ENCODE results near the gene FMN2. TPM values are rescaled to one million over a fixed set of nuclear protein-coding genes. Genes with fewer than 3 reads are reported as not detected.
"Not testable (repeated sequence)": the region's sequence is repeated elsewhere in the genome, so short reads cannot be mapped to it uniquely, and the experiment has no call there.

The FMN2 gene
- total RNA-seq, 4 donors from 2014 or later, result 0.46 to 1.4 (median 0.49) TPM; not detected in 1

GRCh38 chr1:240173836-240174235, 82.2 kb downstream of the FMN2 start:
- intact Hi-C loops (cut with DNase I; ENCODE audit: low total_unique reads), result no loop called here
- WGBS, 2 donors, result 58 to 76% methylated on average over 1 of the region's 1 CpG
- TF ChIP-seq CTCF (IDR thresholded peaks at IDR 0.05), result no peak
- TF ChIP-seq POLR2A (IDR thresholded peaks at IDR 0.05), result no peak
- no peak overlapping the region for H3K4me3 ChIP-seq (ENCODE audit: low read depth, poor library complexity, severe bottlenecking)
- DNase-seq (ENCODE audit: low spot score in 2 of 2), result no peak

GRCh38 chr1:240174734-240175133, 83.1 kb downstream of the FMN2 start:
- intact Hi-C loops (cut with DNase I; ENCODE audit: low total_unique reads), result no loop called here
- WGBS, 2 donors, result 75 to 80% methylated on average over 4 of the region's 4 CpGs
- DNase-seq (ENCODE audit: low spot score in 2 of 2), result no peak
- H3K4me3 ChIP-seq (ENCODE audit: low read depth, poor library complexity, severe bottlenecking), result no peak overlapping the region
- TF ChIP-seq CTCF (IDR thresholded peaks at IDR 0.05), result no peak
- TF ChIP-seq POLR2A (IDR thresholded peaks at IDR 0.05), result no peak

GRCh38 chr1:240178366-240178765, 86.7 kb downstream of the FMN2 start:
- no peak for DNase-seq (ENCODE audit: low spot score in 2 of 2)
- no peak overlapping the region for H3K4me3 ChIP-seq (ENCODE audit: low read depth, poor library complexity, severe bottlenecking)
- intact Hi-C loops (cut with DNase I; ENCODE audit: low total_unique reads), result no loop called here
- WGBS, 2 donors, result 71% methylated on average over 5 of the region's 5 CpGs
- TF ChIP-seq CTCF (IDR thresholded peaks at IDR 0.05), result no peak
- no peak for TF ChIP-seq POLR2A (IDR thresholded peaks at IDR 0.05)

GRCh38 chr1:240184682-240185081, 93.0 kb downstream of the FMN2 start:
- 83 to 84% methylated on average over 5 of the region's 5 CpGs for WGBS, 2 donors
- DNase-seq (ENCODE audit: low spot score in 2 of 2); intact Hi-C loops (cut with DNase I; ENCODE audit: low total_unique reads); H3K4me3 ChIP-seq (ENCODE audit: low read depth, poor library complexity, severe bottlenecking): not testable (repeated sequence)

DNA sequence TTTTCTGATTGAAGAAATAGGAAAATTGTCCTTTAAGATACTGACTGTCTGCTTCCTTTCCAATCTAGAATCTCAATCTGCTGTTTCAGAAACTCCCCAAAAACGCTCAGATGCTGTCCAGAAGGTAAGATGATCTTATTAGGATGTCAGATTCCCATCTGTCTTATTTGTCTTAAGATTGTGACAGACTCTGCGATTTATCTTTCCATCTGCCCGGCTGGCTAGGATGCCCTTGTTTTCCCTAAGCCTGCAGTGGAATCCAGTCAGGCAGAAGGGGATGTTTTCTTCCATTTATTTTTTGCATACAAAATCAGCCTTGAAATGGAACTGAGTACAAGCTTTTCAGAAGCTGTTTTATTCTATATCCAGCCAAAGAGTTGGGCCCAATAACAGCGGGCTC, 96.5 kb downstream of the FMN2 start:
- DNase-seq (ENCODE audit: low spot score in 2 of 2), result no peak
- TF ChIP-seq CTCF (IDR thresholded peaks at IDR 0.05) (no peak), POLR2A (IDR thresholded peaks at IDR 0.05) (no peak)
- no peak overlapping the region for H3K4me3 ChIP-seq (ENCODE audit: low read depth, poor library complexity, severe bottlenecking)
- WGBS, 2 donors, result 61 to 73% methylated on average over 4 of the region's 4 CpGs
- intact Hi-C loops (cut with DNase I; ENCODE audit: low total_unique reads), result no loop called here

DNA sequence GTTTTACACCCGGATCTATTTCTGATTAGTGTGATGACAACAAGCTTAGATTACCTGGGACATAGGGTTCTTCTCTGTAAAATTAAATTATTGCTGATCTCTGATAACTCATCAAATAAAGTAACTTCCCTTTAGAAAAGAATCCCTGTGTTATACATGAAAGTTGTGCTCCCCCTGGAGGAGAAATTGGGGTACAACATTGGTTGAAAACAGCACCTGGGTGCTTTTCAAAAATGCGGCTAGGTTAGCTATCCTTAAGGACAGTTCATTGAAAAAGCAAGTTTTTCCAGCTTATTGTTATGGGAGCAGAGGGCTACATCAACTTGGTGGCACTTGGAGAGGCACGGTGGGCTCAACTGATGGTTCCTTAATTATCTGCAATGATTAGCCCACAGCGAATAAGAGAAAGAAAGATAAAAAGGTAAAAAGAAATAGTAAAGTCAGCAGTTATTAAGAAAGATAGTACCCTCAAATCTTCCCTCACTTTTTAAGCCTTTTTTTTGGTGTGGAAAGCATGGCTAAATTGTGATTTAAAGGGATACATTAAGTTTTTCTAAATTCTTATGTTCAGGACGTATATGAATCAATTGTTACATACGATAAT, 97.8 kb downstream of the FMN2 start:
- intact Hi-C loops (cut with DNase I; ENCODE audit: low total_unique reads), result no loop called here
- TF ChIP-seq POLR2A (IDR thresholded peaks at IDR 0.05) (no peak), CTCF (IDR thresholded peaks at IDR 0.05) (no peak)
- 36 to 39% methylated on average over 6 of the region's 6 CpGs for WGBS, 2 donors
- H3K4me3 ChIP-seq (ENCODE audit: low read depth, poor library complexity, severe bottlenecking), result no peak overlapping the region
- peak in 1 of 2 donors; percentile 22 for DNase-seq (ENCODE audit: low spot score in 2 of 2)

Data from lower leg skin (tissue), 4 donors.